Esophagus muscularis mucosa (tissue), 4 donors: ENCODE data around the gene GNG12.

Experiments
- EP300 ChIP-seq: sonication (generic); formaldehyde crosslinking; IDR thresholded peaks from one replicate; pipeline ENCODE4 v1.6.1; 2017; ENCODE audit warnings: antibody characterized with exemption
- POLR2A ChIP-seq: fragments of 450-650 bp; IDR thresholded peaks from one replicate; pipeline ENCODE4 v1.6.1; 2017; ENCODE audit warnings: antibody characterized with exemption, moderate library complexity, mild to moderate bottlenecking, low read depth
- POLR2AphosphoS5 ChIP-seq, 2 donors: sonication (generic); formaldehyde crosslinking; IDR thresholded peaks; one replicate each; pipeline ENCODE4 v1.6.1; 2017; ENCODE audit warnings: antibody characterized with exemption in 2 of 2
- TF ChIP-seq, protein P1 (sequence below), 3 experiments: fragments of 200-600 bp in 2 of 3; fragments of 450-650 bp in 1 of 3; sonication (generic) in 2 of 3; IDR thresholded peaks; one replicate each; pipeline ENCODE4 v1.5.1; 2017 to 2019; ENCODE audit warnings: antibody characterized with exemption in 3 of 3, mild to moderate bottlenecking in 2 of 3, moderate library complexity in 1 of 3

DNA sequence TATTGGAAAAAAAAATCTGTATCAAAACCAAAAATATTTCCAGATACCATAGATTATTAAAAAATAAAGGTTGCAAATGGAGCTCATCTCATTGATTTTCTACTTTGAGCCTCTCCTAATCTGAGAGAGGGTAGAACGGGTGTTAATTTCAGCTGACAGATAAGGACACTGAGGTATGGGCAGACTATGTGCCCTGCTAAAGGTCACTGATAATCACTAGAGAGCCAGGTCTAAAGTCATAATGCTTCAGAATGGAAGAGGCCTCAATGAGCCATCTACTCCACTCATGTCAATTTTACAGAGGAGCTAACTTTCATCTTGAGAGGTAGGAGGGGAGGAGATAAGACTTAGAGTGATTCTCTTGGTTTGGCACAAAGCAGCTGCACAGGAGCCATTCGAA, 21.0 kb downstream of the GNG12 start:
- TF ChIP-seq, protein P1, sequence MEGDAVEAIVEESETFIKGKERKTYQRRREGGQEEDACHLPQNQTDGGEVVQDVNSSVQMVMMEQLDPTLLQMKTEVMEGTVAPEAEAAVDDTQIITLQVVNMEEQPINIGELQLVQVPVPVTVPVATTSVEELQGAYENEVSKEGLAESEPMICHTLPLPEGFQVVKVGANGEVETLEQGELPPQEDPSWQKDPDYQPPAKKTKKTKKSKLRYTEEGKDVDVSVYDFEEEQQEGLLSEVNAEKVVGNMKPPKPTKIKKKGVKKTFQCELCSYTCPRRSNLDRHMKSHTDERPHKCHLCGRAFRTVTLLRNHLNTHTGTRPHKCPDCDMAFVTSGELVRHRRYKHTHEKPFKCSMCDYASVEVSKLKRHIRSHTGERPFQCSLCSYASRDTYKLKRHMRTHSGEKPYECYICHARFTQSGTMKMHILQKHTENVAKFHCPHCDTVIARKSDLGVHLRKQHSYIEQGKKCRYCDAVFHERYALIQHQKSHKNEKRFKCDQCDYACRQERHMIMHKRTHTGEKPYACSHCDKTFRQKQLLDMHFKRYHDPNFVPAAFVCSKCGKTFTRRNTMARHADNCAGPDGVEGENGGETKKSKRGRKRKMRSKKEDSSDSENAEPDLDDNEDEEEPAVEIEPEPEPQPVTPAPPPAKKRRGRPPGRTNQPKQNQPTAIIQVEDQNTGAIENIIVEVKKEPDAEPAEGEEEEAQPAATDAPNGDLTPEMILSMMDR (IDR thresholded peaks at IDR 0.05), result no peak
- TF ChIP-seq EP300 (no peak), POLR2A (no peak), POLR2AphosphoS5 (IDR thresholded peaks at IDR 0.05) (no peak)
